Smooth muscle cell (in vitro differentiated cells): Measurements from ENCODE around the gene EDARADD. TPM values are rescaled to one million over a fixed set of nuclear protein-coding genes. Genes with fewer than 3 reads are reported as not detected.
A peak's percentile ranks its signal among the peaks of the same experiment; 100 is the strongest.

ENCODE experiments used
- DNase-seq: peaks from one replicate; lab custom pipeline; 2025; ENCODE audit not compliant: unreplicated experiment; lab: John Stamatoyannopoulos, UW
- H2AFZ ChIP-seq: fragments of 200-600 bp; sonication (generic); 2 replicates; pipeline ENCODE4 v1.6.0; 2016; ENCODE audit warnings: antibody characterized with exemption, low read depth, mild to moderate bottlenecking
- H3F3A ChIP-seq: fragments of 200-600 bp; sonication (generic); 2 replicates; pipeline ENCODE4 v1.6.0; 2017; ENCODE audit warnings: antibody characterized with exemption, low read depth
- H3K27ac ChIP-seq: fragments of 200-600 bp; sonication (generic); 2 replicates; pipeline ENCODE4 v1.5.1; 2016; ENCODE audit warnings: low read depth, mild to moderate bottlenecking
- H3K27me3 ChIP-seq: fragments of 200-600 bp; sonication (generic); 2 replicates; pipeline ENCODE4 v1.6.1; 2016; ENCODE audit warnings: low read depth, mild to moderate bottlenecking
- H3K36me3 ChIP-seq: fragments of 200-600 bp; sonication (generic); 2 replicates; pipeline ENCODE4 v1.5.1; 2016; ENCODE audit warnings: low read depth
- H3K4me1 ChIP-seq: fragments of 200-600 bp; sonication (generic); 2 replicates; pipeline ENCODE4 v1.5.1; 2016; ENCODE audit warnings: low read depth
- H3K4me2 ChIP-seq: fragments of 200-600 bp; sonication (generic); 2 replicates; pipeline ENCODE4 v1.6.0; 2016; ENCODE audit warnings: mild to moderate bottlenecking
- H3K4me3 ChIP-seq: fragments of 200-600 bp; sonication (generic); 2 replicates; pipeline ENCODE4 v1.5.1; 2016; ENCODE audit warnings: mild to moderate bottlenecking
- H3K79me2 ChIP-seq: fragments of 200-600 bp; sonication (generic); 2 replicates; pipeline ENCODE4 v1.6.0; 2016; ENCODE audit warnings: low read depth, mild to moderate bottlenecking
- H3K9ac ChIP-seq: fragments of 200-600 bp; sonication (generic); 2 replicates; pipeline ENCODE4 v1.6.0; 2016; ENCODE audit warnings: low read depth
- H3K9me3 ChIP-seq: fragments of 200-600 bp; sonication (generic); replicated peaks from 2 replicates; pipeline ENCODE4 v1.5.1; 2016; ENCODE audit warnings: low read depth
- H4K20me1 ChIP-seq: fragments of 200-600 bp; sonication (generic); 2 replicates; pipeline ENCODE4 v1.6.0; 2016; ENCODE audit warnings: low read depth
- WGBS: methylation state at CpG from one replicate; pipeline ENCODE4 v1.1.7; 2016; ENCODE audit warnings: low lambda C conversion rate; 5-methylcytosine and 5-hydroxymethylcytosine counted together
- polyA plus RNA-seq: library from polyadenylated mRNA; unstranded; fragments of >200 nt; fragmentation: Nextera tagmentation; extraction: Ambion mirVana; gene quantifications from 2 replicates; pipeline ENCODE4 v1.2.1, GENCODE V29; 2016
- total RNA-seq: library from RNA; depleted of rRNA; stranded (reverse); fragments of >200 nt; gene quantifications from 2 replicates; pipeline ENCODE4 v1.2.3, GENCODE V29; 2014
- TF ChIP-seq, protein P1 (sequence below): fragments of 200-600 bp; sonication (generic); IDR thresholded peaks from 2 replicates; pipeline ENCODE4 v1.5.1; 2017; ENCODE audit warnings: borderline replicate concordance, mild to moderate bottlenecking, antibody characterized with exemption; ENCODE audit not compliant: insufficient read depth, poor library complexity, severe bottlenecking

EDARADD gene
- total and polyA plus RNA-seq, 2 experiments from 2014 or later = 5.8 to 7.7 TPM

DNA sequence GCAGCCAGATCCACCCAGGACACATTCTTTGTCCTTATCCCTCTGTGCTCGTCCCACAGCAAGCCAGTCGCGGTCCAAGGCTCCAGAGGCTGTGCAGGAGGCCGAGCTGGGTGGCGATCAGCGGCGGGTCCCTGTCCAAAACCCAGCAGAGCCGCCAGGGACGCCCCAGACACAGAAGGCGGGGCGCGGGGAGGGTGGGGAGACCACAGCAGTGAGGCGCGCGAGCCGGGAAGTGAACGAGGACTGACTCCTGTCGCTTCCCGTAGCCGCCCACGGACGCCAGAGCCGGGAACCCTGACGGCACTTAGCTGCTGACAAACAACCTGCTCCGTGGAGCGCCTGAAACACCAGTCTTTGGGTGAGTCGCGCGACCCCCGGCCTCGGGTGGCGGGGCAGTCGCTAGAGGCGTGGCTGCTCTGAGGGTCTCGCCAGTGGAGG, 129.6 kb downstream of the EDARADD start, which contains the start of gene LGALS8:
Gene LGALS8 (plus strand): TSS at position 279 of the 438 bp plus-strand sequence. CDS start 2,089 bp downstream, outside the sequence.
- Histone ChIP-seq H4K20me1 (no peaks in the 10 kb centered on the region), H3K4me3 (peak within 1 kb of the TSS; percentile 58), H3K9ac (peak within 1 kb of the TSS; percentile 68), H3K79me2 (peaks cover 4% of the 10 kb centered on the region), H3K4me2 (peak within 1 kb of the TSS; percentile 92), H3K36me3 (peaks cover 6% of the 10 kb centered on the region), H3K9me3 (no peaks in the 10 kb centered on the region), H2AFZ (peak within 1 kb of the TSS; percentile 94), H3K4me1 (peaks cover 5% of the 10 kb centered on the region), H3K27me3 (no peaks in the 10 kb centered on the region), H3F3A (peaks cover 6% of the 10 kb centered on the region), H3K27ac (peak within 1 kb of the TSS; percentile 38)
- WGBS = 3% methylated on average over 34 of the region's 35 CpGs
- peak; percentile 48 for DNase-seq
- TF ChIP-seq, protein P1, sequence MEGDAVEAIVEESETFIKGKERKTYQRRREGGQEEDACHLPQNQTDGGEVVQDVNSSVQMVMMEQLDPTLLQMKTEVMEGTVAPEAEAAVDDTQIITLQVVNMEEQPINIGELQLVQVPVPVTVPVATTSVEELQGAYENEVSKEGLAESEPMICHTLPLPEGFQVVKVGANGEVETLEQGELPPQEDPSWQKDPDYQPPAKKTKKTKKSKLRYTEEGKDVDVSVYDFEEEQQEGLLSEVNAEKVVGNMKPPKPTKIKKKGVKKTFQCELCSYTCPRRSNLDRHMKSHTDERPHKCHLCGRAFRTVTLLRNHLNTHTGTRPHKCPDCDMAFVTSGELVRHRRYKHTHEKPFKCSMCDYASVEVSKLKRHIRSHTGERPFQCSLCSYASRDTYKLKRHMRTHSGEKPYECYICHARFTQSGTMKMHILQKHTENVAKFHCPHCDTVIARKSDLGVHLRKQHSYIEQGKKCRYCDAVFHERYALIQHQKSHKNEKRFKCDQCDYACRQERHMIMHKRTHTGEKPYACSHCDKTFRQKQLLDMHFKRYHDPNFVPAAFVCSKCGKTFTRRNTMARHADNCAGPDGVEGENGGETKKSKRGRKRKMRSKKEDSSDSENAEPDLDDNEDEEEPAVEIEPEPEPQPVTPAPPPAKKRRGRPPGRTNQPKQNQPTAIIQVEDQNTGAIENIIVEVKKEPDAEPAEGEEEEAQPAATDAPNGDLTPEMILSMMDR = no peak

GRCh38 chr1:236524142-236524894, 130.2 kb downstream of the EDARADD start:
- Histone ChIP-seq H3K27me3 (no peaks in the 10 kb centered on the region), H3K9ac (peak overlapping the region; percentile 68), H3K27ac (peak overlapping the region; percentile 38), H3K4me3 (peak overlapping the region; percentile 58), H2AFZ (peak overlapping the region; percentile 94), H3K9me3 (no peaks in the 10 kb centered on the region), H3K79me2 (peaks cover 4% of the 10 kb centered on the region), H3K4me2 (peak overlapping the region; percentile 92), H3K4me1 (peaks cover 5% of the 10 kb centered on the region), H3K36me3 (peaks cover 6% of the 10 kb centered on the region), H4K20me1 (no peaks in the 10 kb centered on the region), H3F3A (peaks cover 6% of the 10 kb centered on the region)
- TF ChIP-seq, protein P1 = no peak
- 3% methylated on average over 30 of the region's 32 CpGs for whole genome bisulfite sequencing
- DNase-seq = no peak

- peak overlapping the region; percentile 94 for H2AFZ ChIP-seq
- DNase-seq = no peak
- no peaks in the 10 kb centered on the region for H3K27me3 ChIP-seq
- H3K4me1 ChIP-seq = peaks cover 5% of the 10 kb centered on the region
- peak overlapping the region; percentile 68 for H3K9ac ChIP-seq
- peaks cover 6% of the 10 kb centered on the region for H3K36me3 ChIP-seq
- H3K27ac ChIP-seq = peak overlapping the region; percentile 18
- H3F3A ChIP-seq = peaks cover 6% of the 10 kb centered on the region
- no peaks in the 10 kb centered on the region for H4K20me1 ChIP-seq
- no peaks in the 10 kb centered on the region for H3K9me3 ChIP-seq
- peak overlapping the region; percentile 92 for H3K4me2 ChIP-seq
- 54% methylated on average over 3 of the region's 3 CpGs for WGBS
- TF ChIP-seq, protein P1 = no peak
- H3K79me2 ChIP-seq = peaks cover 4% of the 10 kb centered on the region
- H3K4me3 ChIP-seq = peak overlapping the region; percentile 58
Measured at GRCh38 chr1:236524895-236525184, 130.8 kb downstream of the EDARADD start.
